ENCODE results near the gene ARMC5.
"Not testable (repeated sequence)": the region's sequence is repeated elsewhere in the genome, so short reads cannot be mapped to it uniquely, and the experiment has no call there.

The ARMC5 gene, protein sequence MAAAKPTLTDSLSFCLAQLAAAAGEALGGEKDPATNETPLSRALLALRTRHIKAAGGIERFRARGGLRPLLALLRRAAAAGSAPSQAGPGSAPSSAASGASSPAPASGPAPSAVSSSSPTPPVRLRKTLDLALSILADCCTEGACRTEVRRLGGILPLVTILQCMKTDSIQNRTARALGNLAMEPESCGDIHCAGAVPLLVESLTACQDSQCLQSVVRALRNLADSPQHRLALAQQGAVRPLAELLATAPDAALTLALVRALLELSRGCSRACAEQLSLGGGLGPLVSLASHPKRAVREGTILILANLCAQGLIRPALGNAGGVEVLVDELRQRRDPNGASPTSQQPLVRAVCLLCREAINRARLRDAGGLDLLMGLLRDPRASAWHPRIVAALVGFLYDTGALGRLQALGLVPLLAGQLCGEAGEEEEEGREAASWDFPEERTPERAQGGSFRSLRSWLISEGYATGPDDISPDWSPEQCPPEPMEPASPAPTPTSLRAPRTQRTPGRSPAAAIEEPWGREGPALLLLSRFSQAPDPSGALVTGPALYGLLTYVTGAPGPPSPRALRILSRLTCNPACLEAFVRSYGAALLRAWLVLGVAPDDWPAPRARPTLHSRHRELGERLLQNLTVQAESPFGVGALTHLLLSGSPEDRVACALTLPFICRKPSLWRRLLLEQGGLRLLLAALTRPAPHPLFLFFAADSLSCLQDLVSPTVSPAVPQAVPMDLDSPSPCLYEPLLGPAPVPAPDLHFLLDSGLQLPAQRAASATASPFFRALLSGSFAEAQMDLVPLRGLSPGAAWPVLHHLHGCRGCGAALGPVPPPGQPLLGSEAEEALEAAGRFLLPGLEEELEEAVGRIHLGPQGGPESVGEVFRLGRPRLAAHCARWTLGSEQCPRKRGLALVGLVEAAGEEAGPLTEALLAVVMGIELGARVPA

DNA sequence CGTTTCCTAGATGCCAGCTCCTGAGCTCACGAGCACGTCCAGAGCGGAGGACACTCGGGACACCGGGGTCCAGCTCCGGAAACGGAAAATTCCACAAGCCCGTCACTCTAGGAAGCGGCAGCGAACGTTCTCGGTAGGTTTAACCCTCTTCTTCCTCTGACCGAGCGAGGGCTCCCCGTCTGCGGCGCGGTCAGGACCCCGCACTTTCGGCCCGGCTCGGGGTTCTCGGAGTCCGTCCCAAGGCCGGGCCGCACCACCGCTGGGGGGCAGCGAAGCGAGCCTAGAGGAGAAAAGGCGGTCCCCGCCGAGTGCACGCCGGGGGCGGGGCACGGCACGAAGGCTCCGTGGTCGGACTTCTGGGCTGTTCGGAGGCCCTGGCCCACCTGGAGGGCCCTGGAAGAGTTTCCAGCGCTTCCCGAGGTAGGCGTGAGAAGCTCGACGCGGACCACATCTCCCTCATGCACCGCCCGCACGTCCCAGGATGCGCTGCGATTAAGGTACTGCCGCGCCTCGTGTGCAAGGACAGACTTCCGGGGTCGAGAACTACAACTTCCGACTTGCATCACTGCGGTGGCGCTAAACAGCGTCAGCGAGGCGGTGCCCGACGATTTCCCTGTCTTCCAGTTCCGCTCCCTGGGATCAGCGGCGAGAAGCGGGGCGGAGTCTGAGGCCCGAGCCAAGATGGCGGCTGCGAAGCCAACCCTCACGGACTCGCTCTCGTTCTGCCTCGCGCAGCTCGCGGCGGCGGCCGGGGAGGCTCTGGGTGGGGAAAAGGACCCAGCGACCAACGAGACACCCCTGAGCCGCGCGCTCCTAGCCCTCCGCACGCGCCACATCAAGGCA is at the start of gene ARMC5:
Gene ARMC5, plus strand, starts transcription at position 658 of the 843 bp plus-strand sequence. Its CDS starts 24 bp downstream, at position 682.
- peak; percentile 89 for DNase-seq (ENCODE audit: low spot score)

DNA sequence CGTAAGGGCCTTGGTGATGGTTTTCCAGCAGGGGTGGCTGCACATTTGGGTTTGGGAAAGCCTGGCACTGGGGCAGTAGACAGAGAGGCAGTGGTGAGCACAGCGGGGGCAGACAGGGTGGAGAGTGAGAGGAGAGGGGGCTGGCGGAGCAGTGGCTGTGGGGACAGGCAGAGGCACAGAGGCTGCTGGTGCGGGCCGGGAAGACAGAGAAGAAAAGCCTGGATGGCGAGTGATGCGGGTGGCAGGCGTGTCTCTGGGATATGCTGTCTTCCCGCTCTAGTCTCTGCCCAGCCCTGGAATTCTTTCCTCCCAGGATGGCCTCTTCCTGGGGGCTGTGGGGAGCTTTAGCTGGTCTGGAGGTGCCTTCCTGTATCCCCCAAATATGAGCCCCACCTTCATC is 49.2 kb upstream of the ARMC5 start:
- no peak for DNase-seq (ENCODE audit: low spot score)

DNA sequence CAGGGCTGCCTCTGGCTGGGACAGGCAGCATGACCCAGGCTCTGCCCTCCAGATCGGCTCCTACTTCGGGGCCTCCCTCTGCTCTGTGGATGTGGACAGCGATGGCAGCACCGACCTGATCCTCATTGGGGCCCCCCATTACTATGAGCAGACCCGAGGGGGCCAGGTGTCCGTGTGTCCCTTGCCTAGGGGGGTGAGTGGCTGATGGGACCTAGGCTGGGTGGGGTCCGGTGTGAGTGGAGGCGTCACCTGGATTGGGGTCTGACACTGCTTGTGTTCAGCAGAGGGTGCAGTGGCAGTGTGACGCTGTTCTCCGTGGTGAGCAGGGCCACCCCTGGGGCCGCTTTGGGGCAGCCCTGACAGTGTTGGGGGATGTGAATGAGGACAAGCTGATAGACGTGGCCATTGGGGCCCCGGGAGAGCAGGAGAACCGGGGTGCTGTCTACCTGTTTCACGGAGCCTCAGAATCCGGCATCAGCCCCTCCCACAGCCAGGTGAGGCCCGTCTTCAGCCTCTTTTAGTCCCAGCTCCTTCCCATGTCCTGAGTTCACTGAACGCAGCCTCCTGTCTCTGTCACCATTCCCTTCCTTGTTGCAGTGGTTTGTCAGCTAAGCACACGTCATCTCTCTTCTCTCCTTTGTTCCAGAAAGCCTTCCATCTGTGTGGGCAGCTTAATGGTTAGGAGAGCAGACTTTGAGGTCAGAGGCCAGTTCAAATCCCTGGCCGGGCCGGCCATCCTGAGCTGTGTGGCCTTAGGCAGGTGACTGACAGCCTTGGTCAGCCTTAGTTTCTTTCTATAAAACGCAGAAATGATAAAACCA is 48.1 kb upstream of the ARMC5 start:
- DNase-seq (ENCODE audit: low spot score): no peak

DNA sequence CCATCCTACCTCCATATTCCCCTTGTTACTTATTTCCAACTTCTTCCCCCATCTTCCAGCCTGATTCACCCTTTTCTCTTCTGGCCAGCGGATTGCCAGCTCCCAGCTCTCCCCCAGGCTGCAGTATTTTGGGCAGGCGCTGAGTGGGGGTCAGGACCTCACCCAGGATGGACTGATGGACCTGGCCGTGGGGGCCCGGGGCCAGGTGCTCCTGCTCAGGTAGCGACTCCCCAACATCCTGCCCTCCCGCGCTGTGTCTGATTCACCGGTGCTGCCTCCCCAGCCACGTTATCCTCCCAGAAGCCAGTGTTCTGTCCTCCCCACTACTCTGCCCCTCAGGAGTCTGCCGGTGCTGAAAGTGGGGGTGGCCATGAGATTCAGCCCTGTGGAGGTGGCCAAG is 46.6 kb upstream of the ARMC5 start:
- no peak for DNase-seq (ENCODE audit: low spot score)

DNA sequence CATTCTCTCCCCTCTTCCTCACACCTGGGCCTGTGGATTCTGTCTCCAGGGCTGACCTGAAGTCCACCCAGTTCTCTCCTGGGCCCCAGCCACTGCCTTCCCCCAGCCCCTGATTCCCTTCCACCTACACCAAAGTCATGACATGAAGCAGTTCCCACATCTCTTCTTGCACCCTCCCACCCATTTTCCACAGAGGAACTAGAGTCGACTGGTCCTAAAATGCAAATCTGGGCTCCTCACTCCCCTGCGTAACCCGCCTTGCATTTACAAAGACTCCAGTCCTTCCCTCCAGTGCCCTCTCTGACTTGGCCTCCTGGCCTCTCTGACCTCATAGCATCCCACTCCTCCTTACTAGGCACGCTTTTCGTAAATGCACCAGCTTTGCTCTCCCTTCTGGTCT is 45.9 kb upstream of the ARMC5 start:
- DNase-seq (ENCODE audit: low spot score): no peak

DNA sequence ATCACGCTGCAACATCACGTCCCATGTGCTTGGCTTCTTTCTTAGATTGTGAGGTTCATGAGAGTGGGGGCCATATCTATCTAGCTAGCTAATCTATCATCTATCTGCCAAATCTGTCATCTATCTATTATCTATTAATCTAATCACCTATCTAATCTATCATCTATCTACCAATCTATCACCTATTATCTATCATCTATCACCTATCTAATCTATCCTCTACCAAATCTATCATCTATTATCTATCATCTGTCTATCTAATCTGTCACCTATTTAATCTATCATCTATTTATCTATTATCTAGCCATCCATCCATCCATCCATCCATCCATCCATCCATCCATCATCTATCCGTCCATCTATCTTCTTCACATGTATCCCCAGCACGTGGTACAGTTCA is 45.4 kb upstream of the ARMC5 start:
- DNase-seq (ENCODE audit: low spot score): no peak

DNA sequence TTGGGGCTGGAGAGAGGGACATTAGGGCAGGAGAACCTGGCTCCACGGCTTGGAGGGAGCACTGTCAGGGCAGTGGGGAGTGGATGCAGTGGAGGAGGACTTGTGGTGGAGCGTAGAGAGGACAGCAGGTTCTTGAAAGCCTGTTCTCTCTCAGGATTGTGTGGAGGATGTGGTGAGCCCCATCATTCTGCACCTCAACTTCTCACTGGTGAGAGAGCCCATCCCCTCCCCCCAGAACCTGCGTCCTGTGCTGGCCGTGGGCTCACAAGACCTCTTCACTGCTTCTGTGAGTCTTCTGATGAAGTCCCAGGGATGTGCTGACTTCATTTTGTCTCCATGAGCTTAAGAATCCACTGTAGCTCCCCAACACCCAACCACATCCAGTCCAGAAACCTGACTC is 44.6 kb upstream of the ARMC5 start:
- no peak for DNase-seq (ENCODE audit: low spot score)

DNA sequence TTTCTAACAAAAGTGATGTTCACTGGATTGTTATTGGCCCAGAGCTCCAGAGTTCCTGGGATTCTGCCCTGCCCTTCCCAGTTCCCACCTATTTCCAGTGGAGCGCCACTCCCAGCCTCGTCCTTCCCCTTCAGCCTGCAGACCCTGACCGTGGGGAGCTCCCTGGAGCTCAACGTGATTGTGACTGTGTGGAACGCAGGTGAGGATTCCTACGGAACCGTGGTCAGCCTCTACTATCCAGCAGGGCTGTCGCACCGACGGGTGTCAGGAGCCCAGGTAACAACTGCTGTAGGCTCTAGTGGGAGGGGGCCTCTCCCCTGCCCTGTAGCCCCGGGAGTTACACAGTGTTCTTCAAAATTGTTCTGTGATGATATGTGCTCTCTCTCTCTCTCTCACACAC is 42.9 kb upstream of the ARMC5 start:
- no peak for DNase-seq (ENCODE audit: low spot score)

DNA sequence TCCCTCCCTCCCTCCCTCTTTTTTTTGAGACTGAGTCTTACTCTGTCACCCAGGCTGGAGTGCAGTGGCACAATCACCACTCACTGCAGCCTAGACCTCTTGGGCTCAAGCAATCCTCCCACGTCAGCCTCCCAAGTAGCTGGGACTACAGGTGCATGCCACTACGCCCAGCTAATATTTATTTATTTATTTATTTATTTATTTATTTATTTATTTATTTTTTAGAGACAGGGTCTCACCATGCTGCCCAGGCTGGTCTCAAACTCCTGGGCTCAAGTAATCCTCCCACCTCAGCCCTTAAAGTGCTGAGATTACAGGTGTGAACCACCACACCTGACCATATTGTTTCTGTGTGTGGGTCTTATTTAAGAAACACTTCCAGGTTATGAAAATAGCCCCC is 42.3 kb upstream of the ARMC5 start:
- DNase-seq (ENCODE audit: low spot score): not testable (repeated sequence)

DNA sequence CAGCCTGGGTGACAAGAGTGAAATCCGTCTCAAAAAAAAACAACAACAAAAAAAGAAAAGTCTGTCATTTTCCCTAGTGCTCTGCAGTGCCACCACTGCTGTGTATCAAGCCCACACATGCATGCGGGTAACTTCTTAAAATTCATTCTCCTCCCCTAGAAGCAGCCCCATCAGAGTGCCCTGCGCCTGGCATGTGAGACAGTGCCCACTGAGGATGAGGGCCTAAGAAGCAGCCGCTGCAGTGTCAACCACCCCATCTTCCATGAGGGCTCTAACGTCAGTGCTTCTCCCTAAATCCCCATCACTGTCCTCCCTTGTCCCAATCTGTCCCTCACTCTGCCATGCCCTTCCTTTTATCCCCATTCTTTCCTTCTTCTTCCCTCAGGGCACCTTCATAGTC is 41.4 kb upstream of the ARMC5 start:
- no peak for DNase-seq (ENCODE audit: low spot score)

DNA sequence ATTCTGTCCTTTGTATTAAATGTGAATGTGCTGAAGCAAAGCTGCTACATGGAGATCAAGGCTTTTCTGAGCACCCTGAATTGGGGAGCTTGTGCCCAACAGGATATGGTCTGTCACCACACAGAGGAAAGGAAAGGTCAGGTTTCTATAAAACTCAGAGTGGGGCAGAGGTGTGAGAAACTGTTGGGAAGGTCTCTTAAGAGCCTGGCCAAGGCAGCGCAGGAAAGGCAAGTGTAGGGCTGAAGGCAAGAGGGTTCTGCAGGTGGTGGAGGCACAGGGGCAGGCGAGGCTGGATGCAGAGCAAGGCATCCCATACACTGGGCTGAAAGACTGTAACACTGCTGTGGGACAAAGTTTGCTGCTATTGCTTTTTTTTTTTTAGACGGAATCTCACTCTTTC is 39.3 kb upstream of the ARMC5 start:
- DNase-seq (ENCODE audit: low spot score): no peak

DNA sequence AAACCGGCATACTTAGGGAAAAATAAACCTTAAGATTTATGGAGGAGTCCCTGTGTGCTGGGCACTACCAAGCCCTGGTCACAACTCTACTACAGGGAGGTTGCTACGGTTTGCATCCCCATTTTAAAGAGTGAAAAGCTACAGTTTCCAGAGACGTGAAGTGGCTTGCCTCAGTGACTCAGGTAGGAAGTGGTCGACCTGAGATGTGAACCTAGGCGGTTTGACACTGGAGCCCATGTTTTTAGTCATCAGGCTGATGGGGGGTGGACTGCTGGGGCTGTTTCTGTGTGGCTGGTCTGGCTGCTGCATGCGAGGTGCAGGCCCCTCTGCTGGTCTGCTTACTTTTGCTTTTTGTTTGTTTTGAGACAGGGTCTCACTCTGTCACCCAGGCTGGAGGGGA is 37.7 kb upstream of the ARMC5 start:
- DNase-seq (ENCODE audit: low spot score): no peak

DNA sequence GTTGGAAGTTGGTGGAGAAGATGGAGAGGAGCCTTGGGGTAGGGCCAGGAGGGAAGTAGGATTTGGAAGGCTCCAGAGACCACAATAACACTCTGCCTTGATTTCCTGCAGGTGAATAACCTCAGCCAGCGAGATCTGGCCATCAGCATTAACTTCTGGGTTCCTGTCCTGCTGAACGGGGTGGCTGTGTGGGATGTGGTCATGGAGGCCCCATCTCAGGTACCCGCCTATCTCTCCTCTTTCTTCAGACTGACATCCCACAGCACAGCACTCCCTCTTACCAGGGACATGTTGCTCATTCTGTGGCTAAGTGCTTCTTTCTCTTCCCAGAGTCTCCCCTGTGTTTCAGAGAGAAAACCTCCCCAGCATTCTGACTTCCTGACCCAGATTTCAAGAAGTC is 36.1 kb upstream of the ARMC5 start:
- no peak for DNase-seq (ENCODE audit: low spot score)

DNA sequence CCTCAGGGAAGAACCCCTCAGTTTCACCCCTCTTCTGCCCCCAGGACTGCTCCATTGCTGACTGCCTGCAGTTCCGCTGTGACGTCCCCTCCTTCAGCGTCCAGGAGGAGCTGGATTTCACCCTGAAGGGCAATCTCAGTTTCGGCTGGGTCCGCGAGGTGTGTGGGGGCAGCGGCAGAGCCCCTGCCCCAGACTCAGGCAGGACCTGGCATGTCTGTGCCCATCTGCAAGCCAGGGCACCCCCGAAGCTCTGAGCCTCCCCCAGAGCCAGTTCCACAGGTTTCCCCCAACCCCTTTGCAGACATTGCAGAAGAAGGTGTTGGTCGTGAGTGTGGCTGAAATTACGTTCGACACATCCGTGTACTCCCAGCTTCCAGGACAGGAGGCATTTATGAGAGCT is 35.5 kb upstream of the ARMC5 start:
- DNase-seq (ENCODE audit: low spot score): no peak

DNA sequence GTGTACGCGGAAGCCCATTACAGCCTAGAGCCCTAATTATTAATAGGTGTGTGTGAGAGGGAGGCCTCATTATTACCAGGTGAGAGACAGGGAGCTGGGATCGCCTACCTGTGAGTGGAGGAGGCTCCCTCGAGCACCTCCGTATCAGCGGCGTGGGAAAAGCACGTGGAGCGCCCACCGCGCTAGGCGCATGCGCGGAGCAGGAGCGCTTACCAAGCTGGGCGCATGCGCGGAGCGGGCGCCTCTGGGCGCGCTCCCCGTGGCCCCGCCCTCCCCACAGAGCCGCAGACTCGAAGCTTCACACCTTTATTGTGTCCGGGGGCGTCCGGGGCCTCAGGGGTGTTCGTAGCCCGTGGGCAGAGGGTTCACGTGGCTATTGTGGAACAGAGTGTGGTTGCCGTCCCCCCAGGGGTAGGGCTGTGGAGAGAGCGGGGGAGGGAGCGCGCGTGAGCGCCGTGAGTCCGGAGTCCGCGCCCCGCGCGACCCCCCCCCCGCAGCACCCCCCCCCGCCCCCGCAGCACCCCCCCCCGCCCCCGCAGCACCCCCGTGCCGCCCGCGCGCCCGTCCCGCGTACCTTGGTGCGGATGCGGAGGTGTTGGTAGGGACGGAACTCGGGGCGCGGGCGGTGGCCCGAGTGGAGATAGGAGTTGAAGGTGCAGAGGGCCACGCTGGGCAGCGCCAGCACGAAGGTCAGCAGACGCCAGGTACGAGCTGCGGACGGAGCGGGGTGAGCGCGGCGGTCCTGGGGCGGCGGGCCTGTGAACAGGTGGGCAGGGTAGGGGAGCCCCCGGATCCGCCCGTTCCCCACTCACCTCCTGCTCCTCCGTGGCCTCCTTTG is 31.6 kb upstream of the ARMC5 start:
- peak; percentile 93 for DNase-seq (ENCODE audit: low spot score)

DNA sequence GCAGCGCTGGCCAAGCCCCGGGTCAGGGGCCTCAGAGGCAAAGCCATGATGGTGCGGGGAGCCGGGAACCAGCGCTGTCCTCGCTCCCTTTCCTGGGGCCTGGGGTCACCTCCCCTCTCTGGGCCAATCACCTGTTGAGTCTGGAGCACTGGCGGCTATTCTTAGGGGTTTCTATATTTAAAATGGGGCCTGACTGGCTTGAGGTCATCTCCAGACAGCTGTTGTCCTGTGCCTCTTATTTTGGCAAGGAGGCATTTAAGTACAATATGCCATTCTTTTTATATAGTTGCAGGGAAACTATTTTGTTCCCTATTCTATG is 31.1 kb upstream of the ARMC5 start, which contains the start of gene COX6A2:
Gene COX6A2, minus strand, starts transcription at position 82 of the 319 bp plus-strand sequence. Its CDS starts 35 bp downstream, at position 47.
- no peak for DNase-seq (ENCODE audit: low spot score)

DNA sequence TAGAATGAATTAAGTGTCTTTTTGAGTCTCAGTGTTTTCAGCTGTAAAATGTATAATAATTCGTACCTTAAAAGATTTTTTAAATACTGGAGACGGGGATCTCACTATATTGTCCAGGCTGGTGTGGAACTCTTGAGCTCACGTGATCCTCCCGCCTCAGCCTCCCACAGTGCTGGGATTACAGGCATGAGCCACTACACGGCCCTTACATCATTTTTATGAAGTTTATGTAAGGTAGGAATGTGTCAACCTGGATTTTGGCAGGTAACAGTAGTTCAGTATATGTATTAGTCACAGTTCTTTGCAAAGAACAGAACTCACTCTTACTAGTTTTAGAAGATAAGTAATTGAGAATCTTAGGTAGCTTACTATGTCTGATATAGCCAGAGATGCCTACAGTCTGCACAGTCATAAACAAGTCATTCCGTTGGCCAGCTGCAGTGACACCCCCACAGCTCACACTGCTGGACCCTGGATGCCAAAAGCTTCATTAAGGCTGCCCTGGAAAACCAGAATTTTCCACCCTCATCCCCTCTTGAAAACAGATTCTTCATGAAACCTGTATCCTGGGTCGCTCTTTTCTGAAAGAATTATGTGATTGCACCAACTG is 30.6 kb upstream of the ARMC5 start:
- no peak for DNase-seq (ENCODE audit: low spot score)

DNA sequence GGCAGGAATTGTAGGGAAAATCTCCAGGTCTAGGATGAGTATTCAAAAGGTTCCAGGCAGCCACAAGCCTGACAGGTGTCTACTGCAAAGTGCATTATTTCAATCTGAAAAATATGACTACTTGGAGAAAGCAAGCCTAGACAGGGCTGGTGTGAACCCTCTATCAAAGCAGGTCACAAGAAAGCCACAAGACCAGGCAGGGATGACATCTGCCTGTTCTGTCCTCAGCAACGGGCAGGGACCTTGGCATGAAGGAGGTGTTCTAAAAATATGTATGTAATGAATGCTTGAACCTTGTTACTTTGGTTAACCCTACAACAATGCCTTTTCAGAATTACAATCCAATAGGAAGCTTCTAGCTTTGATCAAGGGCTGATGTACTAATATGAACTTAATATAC is 30.0 kb upstream of the ARMC5 start:
- no peak for DNase-seq (ENCODE audit: low spot score)

DNA sequence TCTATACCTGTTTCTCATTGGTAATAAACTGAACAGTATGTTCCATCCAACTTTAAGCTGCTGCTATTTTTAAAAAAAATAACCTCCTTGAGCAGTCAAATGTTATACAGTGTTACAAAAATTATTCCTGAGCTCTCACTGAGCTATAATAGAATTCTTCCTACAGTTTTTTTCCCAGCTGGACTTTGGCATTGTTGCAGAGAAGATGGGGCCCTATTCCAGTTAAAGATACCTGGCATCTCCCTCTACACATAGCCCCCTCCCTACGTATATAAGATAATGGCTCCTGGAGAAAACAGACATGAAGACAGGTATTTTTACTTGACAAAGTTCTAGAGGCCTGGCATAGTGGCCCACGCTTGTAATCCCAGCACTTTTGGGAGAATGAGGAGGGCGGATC is 29.5 kb upstream of the ARMC5 start:
- DNase-seq (ENCODE audit: low spot score): no peak

Measured in AG08395 (cell line).